Measurements from ENCODE around the gene TSEN34.
A peak's percentile ranks its signal among the peaks of the same experiment; 100 is the strongest.

The TSEN34 gene

GRCh38 chr19:54158812-54159351, 32.2 kb upstream of the TSEN34 start:
- Histone ChIP-seq H3K4me1 (peaks cover 0 to 39% (median 28%) of the 10 kb centered on the region in 4 donors), H3K4me3 (peak overlapping the region; percentile 63 to 64), H3K36me3 (peaks cover 26 to 45% (median 43%) of the 10 kb centered on the region in 3 donors), H3K27me3 (peaks cover 0 to 14% of the 10 kb centered on the region in 2 donors), H3K27ac (peak overlapping the region; percentile 90 to 93), H3K9me3 (no peaks in the 10 kb centered on the region)
- no peak for DNase-seq
- intact Hi-C loops (cut with DNase I; ENCODE audit: low total_unique reads): loop anchor here (2.0 kb wide), 1 partner anchor 22 kb away; the partner anchor contains the start of gene CNOT3
- TF ChIP-seq CTCF (IDR thresholded peaks at IDR 0.05): no peak

GRCh38 chr19:54159352-54160181, 31.5 kb upstream of the TSEN34 start, which contains the start of gene LENG1:
Gene LENG1 (minus strand): TSS chr19:54159721. CDS start chr19:54159695, 26 bp downstream.
- H3K9me3 ChIP-seq: no peaks in the 10 kb centered on the region
- H3K27ac ChIP-seq: peak within 1 kb of the TSS; percentile 90 to 93
- H3K36me3 ChIP-seq: peaks cover 25 to 38% (median 36%) of the 10 kb centered on the region in 3 donors
- peak; percentile 22 to 37 for TF ChIP-seq CTCF (IDR thresholded peaks at IDR 0.05)
- H3K4me3 ChIP-seq: peak within 1 kb of the TSS; percentile 63 to 64
- intact Hi-C loops (cut with DNase I; ENCODE audit: low total_unique reads): loop anchor here (2.0 kb wide), 1 partner anchor 23 kb away; the partner anchor contains the start of gene CNOT3
- peaks cover 0 to 42% (median 28%) of the 10 kb centered on the region in 4 donors for H3K4me1 ChIP-seq
- DNase-seq: peak; percentile 100
- peaks cover 0 to 20% of the 10 kb centered on the region in 2 donors for H3K27me3 ChIP-seq

- Histone ChIP-seq H3K36me3 (peaks cover 18 to 31% (median 29%) of the 10 kb centered on the region in 3 donors), H3K4me3 (peak overlapping the region; percentile 56 to 64), H3K9me3 (no peaks in the 10 kb centered on the region), H3K27ac (peak overlapping the region; percentile 73 to 85), H3K27me3 (peaks cover 0 to 26% of the 10 kb centered on the region in 2 donors), H3K4me1 (peaks cover 0 to 44% (median 28%) of the 10 kb centered on the region in 4 donors)
- TF ChIP-seq CTCF (IDR thresholded peaks at IDR 0.05): no peak
- no peak for DNase-seq
- intact Hi-C loops (cut with DNase I; ENCODE audit: low total_unique reads): no loop called here
Observed at GRCh38 chr19:54160182-54160811, 30.8 kb upstream of the TSEN34 start.

- H3K27ac ChIP-seq: peak overlapping the region; percentile 73 to 85
- intact Hi-C loops (cut with DNase I; ENCODE audit: low total_unique reads): no loop called here
- no peaks in the 10 kb centered on the region for H3K9me3 ChIP-seq
- no peak for TF ChIP-seq CTCF (IDR thresholded peaks at IDR 0.05)
- peaks cover 0 to 44% (median 28%) of the 10 kb centered on the region in 4 donors for H3K4me1 ChIP-seq
- DNase-seq: no peak
- H3K36me3 ChIP-seq: peaks cover 13 to 25% (median 23%) of the 10 kb centered on the region in 3 donors
- H3K4me3 ChIP-seq: peak overlapping the region; percentile 56 to 64
- H3K27me3 ChIP-seq: peaks cover 0 to 29% of the 10 kb centered on the region in 2 donors
Observed at GRCh38 chr19:54160854-54161253, 30.3 kb upstream of the TSEN34 start.

GRCh38 chr19:54162241-54162805, 28.8 kb upstream of the TSEN34 start:
- intact Hi-C loops (cut with DNase I; ENCODE audit: low total_unique reads): no loop called here
- TF ChIP-seq CTCF (IDR thresholded peaks at IDR 0.05): no peak
- H3K27ac ChIP-seq: no peak overlapping the region
- peak overlapping the region; percentile 12 to 33 for H3K4me3 ChIP-seq
- peaks cover 0 to 33% of the 10 kb centered on the region in 2 donors for H3K27me3 ChIP-seq
- DNase-seq: peak; percentile 77 to 80
- peaks cover 0 to 10% (median 9%) of the 10 kb centered on the region in 3 donors for H3K36me3 ChIP-seq
- H3K9me3 ChIP-seq: no peaks in the 10 kb centered on the region
- peaks cover 0 to 44% (median 28%) of the 10 kb centered on the region in 4 donors for H3K4me1 ChIP-seq
